A549 (cell line): ENCODE results near the gene TYW3.

ENCODE experiments used
- CHD2 ChIP-seq: fragments of 150-350 bp; IDR thresholded peaks from 2 replicates; pipeline ENCODE4 v1.6.1; 2014; ENCODE audit warnings: low read length; ENCODE audit not compliant: partially characterized antibody
- FOSB ChIP-seq: fragments of 250-450 bp; sonication (Bioruptor Pico); IDR thresholded peaks from 2 replicates; pipeline ENCODE4 v1.5.0; 2020; ENCODE audit warnings: mild to moderate bottlenecking, moderate library complexity
- TF ChIP-seq, protein P1 (sequence below): fragments of >200 bp; sonication (Bioruptor Twin); formaldehyde crosslinking; IDR thresholded peaks from 3 replicates; pipeline ENCODE4 v1.5.1; 2016

DNA sequence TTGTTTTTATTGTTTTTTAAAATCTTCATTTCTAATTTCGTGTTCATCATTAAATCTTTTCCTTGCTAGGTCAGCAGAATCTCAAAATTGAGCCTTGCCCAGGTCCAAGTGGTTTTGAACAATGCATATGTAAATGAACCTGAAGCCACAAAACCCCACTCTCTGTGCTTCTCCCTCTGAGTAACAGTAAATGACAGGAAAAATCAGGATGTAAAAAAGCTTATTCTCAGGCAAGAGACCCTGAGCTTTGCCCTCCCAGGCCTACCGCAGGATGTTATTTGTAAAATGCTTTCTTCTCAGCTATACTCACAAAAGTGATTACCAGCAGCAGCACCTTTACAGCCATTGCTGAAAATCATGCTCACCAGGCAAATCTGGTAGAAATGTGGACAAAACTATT is 47.6 kb downstream of the TYW3 start:
- TF ChIP-seq, protein P1, sequence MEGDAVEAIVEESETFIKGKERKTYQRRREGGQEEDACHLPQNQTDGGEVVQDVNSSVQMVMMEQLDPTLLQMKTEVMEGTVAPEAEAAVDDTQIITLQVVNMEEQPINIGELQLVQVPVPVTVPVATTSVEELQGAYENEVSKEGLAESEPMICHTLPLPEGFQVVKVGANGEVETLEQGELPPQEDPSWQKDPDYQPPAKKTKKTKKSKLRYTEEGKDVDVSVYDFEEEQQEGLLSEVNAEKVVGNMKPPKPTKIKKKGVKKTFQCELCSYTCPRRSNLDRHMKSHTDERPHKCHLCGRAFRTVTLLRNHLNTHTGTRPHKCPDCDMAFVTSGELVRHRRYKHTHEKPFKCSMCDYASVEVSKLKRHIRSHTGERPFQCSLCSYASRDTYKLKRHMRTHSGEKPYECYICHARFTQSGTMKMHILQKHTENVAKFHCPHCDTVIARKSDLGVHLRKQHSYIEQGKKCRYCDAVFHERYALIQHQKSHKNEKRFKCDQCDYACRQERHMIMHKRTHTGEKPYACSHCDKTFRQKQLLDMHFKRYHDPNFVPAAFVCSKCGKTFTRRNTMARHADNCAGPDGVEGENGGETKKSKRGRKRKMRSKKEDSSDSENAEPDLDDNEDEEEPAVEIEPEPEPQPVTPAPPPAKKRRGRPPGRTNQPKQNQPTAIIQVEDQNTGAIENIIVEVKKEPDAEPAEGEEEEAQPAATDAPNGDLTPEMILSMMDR: no peak
- no peak for TF ChIP-seq CHD2
- TF ChIP-seq FOSB (CRISPR knock-in tag): no peak
